ENCODE results near the gene MAP4K4.

The MAP4K4 gene

GRCh38 chr2:101843471-101843870, 146.0 kb downstream of the MAP4K4 start:
- DNase-seq (ENCODE audit: low read depth) = no peak

- no peak for DNase-seq (ENCODE audit: low read depth)
Measured at GRCh38 chr2:101844055-101844635, 146.6 kb downstream of the MAP4K4 start.

DNA sequence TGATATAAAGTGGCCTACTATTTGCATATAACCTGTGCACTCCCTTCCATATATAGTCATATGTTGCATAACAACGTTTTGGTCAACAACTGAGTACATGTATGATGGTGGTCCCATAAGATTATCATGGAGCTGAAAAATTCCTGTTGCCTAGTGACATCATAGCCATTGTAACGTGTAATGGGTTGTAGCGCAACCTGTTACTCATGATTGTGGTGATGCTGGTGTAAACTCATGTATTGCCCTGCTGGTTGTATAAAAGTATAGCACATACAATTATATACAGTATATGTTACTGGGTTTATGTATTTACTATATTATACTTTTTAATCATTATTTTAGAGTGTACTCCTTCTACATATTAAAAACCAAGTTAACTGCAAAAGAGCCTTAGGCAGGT, 149.5 kb downstream of the MAP4K4 start:
- DNase-seq (ENCODE audit: low read depth) = no peak

DNA sequence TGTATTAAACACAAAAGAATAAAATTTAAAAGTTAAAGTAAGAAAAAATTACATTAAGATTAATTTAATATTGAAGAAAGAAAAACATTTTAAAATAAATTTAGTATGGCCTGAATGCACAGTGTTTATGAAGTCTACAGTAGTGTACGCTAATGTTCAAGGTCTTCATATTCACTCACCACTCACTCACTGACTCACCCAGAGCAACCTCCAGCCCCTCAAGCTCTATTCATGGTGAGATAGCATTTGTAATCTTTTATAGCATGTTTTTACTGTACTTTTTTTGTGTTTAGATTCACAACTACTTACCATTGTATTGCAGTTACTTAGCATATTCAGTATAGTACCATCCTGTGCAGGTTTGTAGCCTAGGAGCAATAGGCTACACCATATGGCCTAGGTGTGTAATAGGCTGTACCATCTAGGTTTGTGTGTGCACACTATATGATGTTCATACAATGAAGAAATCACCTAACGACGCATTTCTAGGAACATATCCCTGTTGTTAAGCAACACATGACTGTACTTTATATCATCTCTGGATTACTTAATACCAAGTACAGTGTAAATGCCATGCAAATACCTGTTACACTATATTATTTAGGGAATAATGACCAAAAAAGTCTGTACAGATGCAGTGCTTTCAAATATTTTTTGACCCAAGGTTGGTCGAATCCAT, 150.3 kb downstream of the MAP4K4 start:
- DNase-seq (ENCODE audit: low read depth) = no peak

DNA sequence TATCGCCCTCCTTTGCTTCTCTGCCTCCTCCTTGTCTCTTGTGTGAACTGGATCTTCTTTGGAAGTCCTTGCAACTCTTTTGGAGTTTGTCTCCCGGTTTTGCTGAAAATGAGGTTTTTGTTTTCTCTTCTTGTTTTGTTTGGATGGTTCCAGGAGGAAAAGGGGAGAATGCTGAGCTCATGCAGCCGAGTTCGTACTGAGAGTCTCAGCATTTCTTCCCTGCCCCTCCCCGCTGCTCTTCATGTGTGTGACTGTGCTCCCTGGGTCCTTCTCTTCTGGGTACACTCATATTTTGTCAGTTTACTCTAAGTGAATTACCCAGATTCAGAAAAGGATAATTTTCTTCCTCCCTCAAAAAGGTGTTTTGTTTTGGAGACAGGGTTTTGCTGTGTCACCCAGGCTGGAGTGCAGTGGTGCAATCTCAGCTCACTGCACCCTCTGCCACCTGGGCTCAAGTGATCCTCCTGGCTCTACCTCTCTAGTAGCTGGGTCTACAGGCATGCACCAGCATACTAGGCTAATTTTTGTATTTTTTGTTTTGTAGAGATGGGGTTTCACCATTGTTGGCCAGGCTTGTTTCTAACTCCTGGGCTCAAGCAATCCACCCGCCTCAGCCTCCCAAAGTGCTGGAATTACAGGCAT, 151.4 kb downstream of the MAP4K4 start:
- DNase-seq (ENCODE audit: low read depth) = no peak

GRCh38 chr2:101850450-101850849, 152.9 kb downstream of the MAP4K4 start:
- DNase-seq (ENCODE audit: low read depth) = no peak

- no peak for DNase-seq (ENCODE audit: low read depth)
Measured at GRCh38 chr2:101850991-101851390, 153.5 kb downstream of the MAP4K4 start.

DNA sequence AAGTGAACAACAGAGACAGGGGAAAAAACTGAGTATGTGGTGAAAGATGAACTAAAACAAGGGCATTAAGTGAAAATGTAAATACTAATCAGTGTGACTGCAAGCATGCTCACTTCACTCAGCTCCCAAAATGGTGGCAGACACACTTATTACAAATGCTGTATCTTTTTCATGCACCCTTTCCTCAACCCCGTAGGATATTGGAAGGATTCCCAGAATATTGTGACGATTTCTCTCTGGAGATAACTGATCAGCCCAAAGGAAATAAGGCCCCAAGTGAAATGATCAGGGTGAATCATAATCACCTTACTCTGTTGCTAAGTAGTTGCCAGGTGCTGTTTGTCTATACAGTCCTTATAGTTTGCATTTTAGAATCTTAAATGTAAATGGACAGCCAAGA, 155.3 kb downstream of the MAP4K4 start:
- DNase-seq (ENCODE audit: low read depth) = no peak

DNA sequence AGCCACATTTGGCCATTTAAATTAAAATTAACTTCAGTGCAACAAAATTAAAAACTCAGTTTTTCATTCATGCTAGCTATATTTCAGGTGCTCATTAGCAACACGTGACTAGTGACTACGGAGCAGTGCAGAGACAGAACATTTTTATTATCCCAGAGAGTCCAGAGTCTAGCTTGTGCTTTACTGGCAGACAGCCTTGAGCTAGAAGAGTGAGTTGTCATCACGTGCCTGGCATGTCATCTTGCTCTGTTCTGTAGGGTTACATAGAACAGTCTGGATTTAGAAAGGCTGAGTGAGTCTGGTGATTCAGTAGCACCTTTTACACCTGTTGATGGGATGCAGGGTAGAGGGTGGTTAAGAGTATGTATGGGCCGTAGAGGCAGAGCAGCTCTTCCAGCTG, 157.4 kb downstream of the MAP4K4 start:
- DNase-seq (ENCODE audit: low read depth) = no peak

DNA sequence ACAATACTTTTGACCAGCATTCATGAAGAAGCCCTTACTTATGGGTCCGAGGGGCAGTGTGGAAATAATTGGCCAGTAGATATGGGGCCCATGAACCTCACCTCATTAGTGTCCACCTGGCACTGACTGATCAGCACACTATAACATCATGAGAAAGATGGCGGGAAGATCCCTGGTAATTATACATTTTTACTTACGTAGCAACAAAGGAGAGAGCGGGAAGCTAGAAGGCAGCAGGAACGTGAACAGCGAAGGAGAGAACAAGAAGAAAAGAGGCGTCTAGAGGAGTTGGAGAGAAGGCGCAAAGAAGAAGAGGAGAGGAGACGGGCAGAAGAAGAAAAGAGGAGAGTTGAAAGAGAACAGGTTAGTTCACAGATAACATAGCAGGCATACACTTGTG, 158.3 kb downstream of the MAP4K4 start:
- DNase-seq (ENCODE audit: low read depth) = no peak

- no peak for DNase-seq (ENCODE audit: low read depth)
Measured at GRCh38 chr2:101858246-101858645, 160.7 kb downstream of the MAP4K4 start.

- DNase-seq (ENCODE audit: low read depth) = no peak
Measured at GRCh38 chr2:101858910-101859309, 161.4 kb downstream of the MAP4K4 start.

DNA sequence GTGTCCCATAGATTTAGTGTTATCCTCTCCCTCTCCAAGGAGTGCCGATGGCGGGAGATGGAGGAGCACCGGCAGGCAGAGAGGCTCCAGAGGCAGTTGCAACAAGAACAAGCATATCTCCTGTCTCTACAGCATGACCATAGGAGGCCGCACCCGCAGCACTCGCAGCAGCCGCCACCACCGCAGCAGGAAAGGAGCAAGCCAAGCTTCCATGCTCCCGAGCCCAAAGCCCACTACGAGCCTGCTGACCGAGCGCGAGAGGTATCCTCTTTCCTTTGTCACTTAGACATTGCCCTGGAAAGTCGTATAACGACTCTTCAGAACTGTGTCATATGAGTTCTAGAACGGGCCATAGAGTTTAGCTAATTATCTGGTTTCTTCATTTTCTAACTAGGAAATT, 162.1 kb downstream of the MAP4K4 start:
- DNase-seq (ENCODE audit: low read depth) = no peak

- no peak for DNase-seq (ENCODE audit: low read depth)
Measured at GRCh38 chr2:101860157-101860556, 162.7 kb downstream of the MAP4K4 start.

GRCh38 chr2:101860782-101861181, 163.3 kb downstream of the MAP4K4 start:
- DNase-seq (ENCODE audit: low read depth) = no peak

DNA sequence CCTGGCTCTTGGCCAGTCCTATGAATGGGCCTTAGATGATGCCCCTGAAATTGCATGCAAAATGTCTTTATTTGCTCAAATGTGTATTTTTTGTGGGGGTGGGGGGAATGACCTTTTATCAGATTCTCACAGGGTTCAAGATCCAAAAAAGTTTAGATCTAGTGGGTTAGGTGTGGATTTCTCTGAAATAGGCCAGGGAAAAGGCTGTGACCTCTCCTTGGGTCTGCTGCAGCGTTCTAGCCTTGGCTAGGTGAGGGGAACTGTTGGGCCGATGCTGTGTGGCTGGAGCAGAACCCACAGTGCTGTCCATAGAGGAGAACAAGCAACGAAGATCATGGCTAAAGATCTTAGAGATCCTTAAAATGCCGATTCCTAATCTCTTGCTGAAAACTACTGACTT, 163.9 kb downstream of the MAP4K4 start:
- no peak for DNase-seq (ENCODE audit: low read depth)

GRCh38 chr2:101863534-101863933, 166.0 kb downstream of the MAP4K4 start:
- DNase-seq (ENCODE audit: low read depth) = no peak

DNA sequence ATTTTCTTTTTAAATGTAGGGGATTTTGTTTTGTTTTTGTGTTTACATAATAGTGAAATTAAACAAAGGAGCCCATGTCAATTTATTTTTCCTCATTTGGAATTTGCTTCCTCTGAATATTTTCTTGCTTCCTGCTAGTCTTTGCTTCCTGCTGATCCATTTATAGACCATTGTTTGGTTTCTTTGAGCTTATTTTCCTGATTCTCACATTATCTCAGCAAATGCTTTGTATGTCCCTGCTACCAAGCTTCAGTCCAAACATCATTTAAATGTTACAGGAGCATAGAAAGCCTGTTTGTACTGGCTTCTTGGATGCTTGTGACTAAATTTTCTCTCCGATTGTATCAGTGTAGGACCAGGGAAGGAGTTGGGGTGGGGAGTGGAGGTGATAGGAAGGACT, 166.9 kb downstream of the MAP4K4 start:
- no peak for DNase-seq (ENCODE audit: low read depth)

- no peak for DNase-seq (ENCODE audit: low read depth)
Measured at GRCh38 chr2:101868525-101868924, 171.0 kb downstream of the MAP4K4 start.

GRCh38 chr2:101869527-101869926, 172.0 kb downstream of the MAP4K4 start:
- no peak for DNase-seq (ENCODE audit: low read depth)

DNA sequence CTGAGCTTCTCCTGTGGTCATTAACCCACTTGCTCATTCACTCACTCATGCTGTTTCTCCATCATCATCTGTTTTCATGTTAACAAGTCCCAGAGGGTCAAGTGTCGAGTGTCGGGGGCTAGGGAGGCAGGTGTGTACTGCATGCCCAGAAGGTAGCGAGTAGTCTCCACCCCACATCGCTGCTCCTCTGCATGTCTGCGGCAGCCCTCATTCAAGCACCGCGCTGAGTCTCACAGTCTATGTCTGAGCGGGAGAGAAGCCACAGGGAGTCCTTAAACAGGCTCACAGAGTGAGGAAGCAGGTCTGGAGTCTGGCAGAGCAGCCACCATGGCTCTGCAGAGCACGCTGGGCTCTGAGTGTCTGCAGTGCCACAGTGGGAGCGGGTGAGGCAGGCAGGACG, 172.9 kb downstream of the MAP4K4 start:
- no peak for DNase-seq (ENCODE audit: low read depth)

GRCh38 chr2:101871480-101871879, 174.0 kb downstream of the MAP4K4 start:
- DNase-seq (ENCODE audit: low read depth) = no peak

GRCh38 chr2:101872480-101872879, 175.0 kb downstream of the MAP4K4 start:
- no peak for DNase-seq (ENCODE audit: low read depth)

DNA sequence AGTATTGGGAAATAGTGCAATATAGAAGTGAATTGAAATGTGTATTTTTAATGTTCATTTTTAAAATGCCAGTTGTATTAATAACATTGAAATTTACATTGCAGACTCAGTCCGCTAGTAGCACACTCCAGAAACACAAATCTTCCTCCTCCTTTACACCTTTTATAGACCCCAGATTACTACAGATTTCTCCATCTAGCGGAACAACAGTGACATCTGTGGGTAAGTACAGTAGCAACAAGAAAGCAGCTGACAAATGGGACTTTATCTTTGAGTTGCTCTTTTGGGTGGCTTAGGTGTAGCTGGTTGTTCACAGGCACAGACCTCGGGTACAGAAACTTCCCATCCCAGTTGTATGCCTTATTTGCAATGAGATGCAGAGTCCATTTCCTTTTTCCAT, 176.0 kb downstream of the MAP4K4 start:
- DNase-seq (ENCODE audit: low read depth) = no peak

All from GM04504 (cell line).